Measurements from ENCODE around the gene FAF1. TPM values are rescaled to one million over a fixed set of nuclear protein-coding genes. Genes with fewer than 3 reads are reported as not detected.
A peak's percentile ranks its signal among the peaks of the same experiment; 100 is the strongest.

The FAF1 gene
- total and polyA plus RNA-seq, 8 donors: 47.4 to 58.3 (median 53.2) TPM

DNA sequence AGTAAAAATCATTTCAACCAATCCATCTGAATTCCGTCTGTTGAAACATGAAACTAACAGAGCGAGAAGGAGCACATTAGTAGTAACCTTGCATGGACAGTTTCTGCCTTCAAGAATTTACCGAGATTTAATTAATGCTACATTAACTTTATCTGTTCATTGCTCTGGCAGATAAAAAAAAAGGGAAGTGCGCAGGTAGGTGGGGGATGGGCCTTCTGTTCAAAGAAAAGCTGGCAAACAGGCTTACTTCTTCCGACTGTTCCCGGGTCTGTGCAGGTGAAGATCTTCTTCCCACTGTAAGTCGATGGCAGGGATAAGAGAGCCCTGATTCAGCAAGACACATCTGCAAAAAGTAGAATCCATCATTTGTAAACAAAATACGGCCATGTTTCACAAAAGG, 364.2 kb downstream of the FAF1 start:
- TF ChIP-seq, protein P1, sequence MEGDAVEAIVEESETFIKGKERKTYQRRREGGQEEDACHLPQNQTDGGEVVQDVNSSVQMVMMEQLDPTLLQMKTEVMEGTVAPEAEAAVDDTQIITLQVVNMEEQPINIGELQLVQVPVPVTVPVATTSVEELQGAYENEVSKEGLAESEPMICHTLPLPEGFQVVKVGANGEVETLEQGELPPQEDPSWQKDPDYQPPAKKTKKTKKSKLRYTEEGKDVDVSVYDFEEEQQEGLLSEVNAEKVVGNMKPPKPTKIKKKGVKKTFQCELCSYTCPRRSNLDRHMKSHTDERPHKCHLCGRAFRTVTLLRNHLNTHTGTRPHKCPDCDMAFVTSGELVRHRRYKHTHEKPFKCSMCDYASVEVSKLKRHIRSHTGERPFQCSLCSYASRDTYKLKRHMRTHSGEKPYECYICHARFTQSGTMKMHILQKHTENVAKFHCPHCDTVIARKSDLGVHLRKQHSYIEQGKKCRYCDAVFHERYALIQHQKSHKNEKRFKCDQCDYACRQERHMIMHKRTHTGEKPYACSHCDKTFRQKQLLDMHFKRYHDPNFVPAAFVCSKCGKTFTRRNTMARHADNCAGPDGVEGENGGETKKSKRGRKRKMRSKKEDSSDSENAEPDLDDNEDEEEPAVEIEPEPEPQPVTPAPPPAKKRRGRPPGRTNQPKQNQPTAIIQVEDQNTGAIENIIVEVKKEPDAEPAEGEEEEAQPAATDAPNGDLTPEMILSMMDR (IDR thresholded peaks at IDR 0.05): no peak
- no peak overlapping the region for H3K27ac ChIP-seq
- DNase-seq: no peak
- no peaks in the 10 kb centered on the region for H3K27me3 ChIP-seq
- peaks cover 0 to 19% of the 10 kb centered on the region in 2 donors for H3K36me3 ChIP-seq
- no peak for ATAC-seq
- no peaks in the 10 kb centered on the region for H3K9me3 ChIP-seq
- intact Hi-C loops (cut with DNase I): no loop called here
- H3K4me1 ChIP-seq: no peaks in the 10 kb centered on the region
- H3K4me3 ChIP-seq: no peak overlapping the region

DNA sequence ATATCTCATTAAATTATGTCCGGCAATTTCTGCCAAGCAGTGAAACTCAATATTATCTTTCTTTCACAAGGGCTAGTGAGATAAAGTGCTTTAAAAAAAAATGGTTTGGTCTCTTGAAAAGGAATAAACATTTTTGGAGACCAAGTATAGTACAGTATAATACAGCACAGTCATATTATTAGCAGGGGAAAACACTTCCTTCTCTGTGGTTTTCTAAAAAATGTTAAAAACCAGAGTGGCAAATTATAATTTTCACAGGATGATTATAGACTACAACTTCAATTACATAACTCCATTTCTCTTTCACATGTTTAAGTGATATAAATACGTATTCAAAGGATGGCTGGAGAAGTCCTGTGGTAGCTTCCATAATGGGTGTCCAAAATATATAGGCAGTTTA, 366.6 kb downstream of the FAF1 start:
- Histone ChIP-seq H3K4me1 (no peaks in the 10 kb centered on the region), H3K36me3 (peaks cover 0 to 25% of the 10 kb centered on the region in 2 donors), H3K27me3 (no peaks in the 10 kb centered on the region), H3K27ac (no peak overlapping the region), H3K4me3 (no peak overlapping the region), H3K9me3 (no peaks in the 10 kb centered on the region)
- DNase-seq (no peak), ATAC-seq (no peak)
- TF ChIP-seq, protein P1 (IDR thresholded peaks at IDR 0.05): no peak
- intact Hi-C loops (cut with DNase I): no loop called here

GRCh38 chr1:50591598-50591997, 368.5 kb downstream of the FAF1 start:
- no peaks in the 10 kb centered on the region for H3K27me3 ChIP-seq
- H3K27ac ChIP-seq: no peak overlapping the region
- DNase-seq: no peak
- H3K4me1 ChIP-seq: no peaks in the 10 kb centered on the region
- TF ChIP-seq, protein P1 (IDR thresholded peaks at IDR 0.05): no peak
- ATAC-seq: no peak
- peaks cover 0 to 32% of the 10 kb centered on the region in 2 donors for H3K36me3 ChIP-seq
- no peaks in the 10 kb centered on the region for H3K9me3 ChIP-seq
- intact Hi-C loops (cut with DNase I): no loop called here
- H3K4me3 ChIP-seq: no peak overlapping the region

GRCh38 chr1:50582346-50582745, 377.7 kb downstream of the FAF1 start:
- Histone ChIP-seq H3K27me3 (no peaks in the 10 kb centered on the region), H3K4me1 (no peaks in the 10 kb centered on the region), H3K9me3 (no peaks in the 10 kb centered on the region), H3K27ac (no peak overlapping the region), H3K36me3 (peaks cover 0 to 6% of the 10 kb centered on the region in 2 donors), H3K4me3 (no peak overlapping the region)
- ATAC-seq (no peak), DNase-seq (no peak)
- intact Hi-C loops (cut with DNase I): no loop called here
- TF ChIP-seq, protein P1 (IDR thresholded peaks at IDR 0.05): no peak

DNA sequence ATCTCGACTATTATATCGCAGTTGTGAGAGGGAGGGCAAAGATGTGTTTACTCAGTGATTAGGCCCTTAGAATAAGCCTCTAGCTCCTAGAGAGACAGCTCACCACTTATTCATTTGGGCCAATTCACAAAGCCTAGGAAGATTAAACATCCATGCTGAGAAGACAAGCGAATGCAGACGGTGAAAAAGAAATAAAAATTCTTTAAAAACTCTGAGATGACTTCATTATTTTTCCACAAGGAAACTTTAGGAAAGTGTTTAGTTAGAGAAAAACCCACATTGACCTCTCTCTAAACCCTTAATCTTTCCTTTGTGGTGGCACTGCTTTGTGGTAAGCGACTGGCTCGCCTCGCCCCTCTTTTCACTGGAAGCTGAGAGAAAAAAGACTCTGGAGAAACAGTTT, 390.0 kb downstream of the FAF1 start:
- Histone ChIP-seq H3K9me3 (no peaks in the 10 kb centered on the region), H3K36me3 (peaks cover 0 to 41% of the 10 kb centered on the region in 2 donors), H3K27me3 (no peaks in the 10 kb centered on the region), H3K4me3 (no peak overlapping the region), H3K27ac (no peak overlapping the region), H3K4me1 (no peaks in the 10 kb centered on the region)
- no peak for DNase-seq
- TF ChIP-seq, protein P1 (IDR thresholded peaks at IDR 0.05): no peak
- intact Hi-C loops (cut with DNase I): no loop called here
- ATAC-seq: peak; percentile 21
